ENCODE data around the gene RASL12.

Gene RASL12

DNA sequence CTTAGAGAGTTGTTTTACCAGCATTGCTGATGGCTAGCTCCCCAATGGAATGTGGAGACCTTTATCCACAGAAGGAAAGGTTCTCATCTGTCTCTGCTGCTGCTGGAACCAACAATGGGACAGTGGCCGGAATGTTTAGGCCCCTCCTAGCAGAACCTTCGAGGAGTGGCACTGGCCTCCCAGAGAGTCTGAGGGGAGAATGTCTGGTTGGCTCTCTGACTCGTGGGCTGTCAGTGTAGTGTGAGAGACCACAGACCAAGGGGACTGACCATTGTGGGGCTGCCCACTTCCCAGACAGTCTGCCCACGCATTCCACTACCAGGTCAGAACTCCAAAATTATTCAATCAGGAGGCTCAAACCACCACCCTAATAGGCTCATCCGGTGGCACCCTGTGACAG, 5.1 kb downstream of the RASL12 start:
- Histone ChIP-seq H4K20me1 (ENCODE audit: insufficient read depth, low read length, poor library complexity, severe bottlenecking) (no peaks in the 10 kb centered on the region), H3K27me3 (ENCODE audit: insufficient read depth, low read length, poor library complexity, severe bottlenecking) (no peaks in the 10 kb centered on the region), H3K4me3 (ENCODE audit: low read length, poor library complexity, severe bottlenecking) (no peak overlapping the region), H3K4me1 (ENCODE audit: insufficient read depth, low read length, poor library complexity, severe bottlenecking) (no peaks in the 10 kb centered on the region), H3K9me3 (ENCODE audit: insufficient read depth, low read depth, low read length) (no peaks in the 10 kb centered on the region), H3K36me3 (ENCODE audit: insufficient read depth, low read length) (no peaks in the 10 kb centered on the region), H3K4me2 (ENCODE audit: low read depth, low read length, poor library complexity, severe bottlenecking) (no peak overlapping the region), H3K9me2 (replicated peaks; ENCODE audit: low read depth, low read length) (no peaks in the 10 kb centered on the region), H3K9ac (ENCODE audit: low read depth, low read length, poor library complexity, severe bottlenecking) (no peak overlapping the region), H3K79me2 (ENCODE audit: insufficient read depth, low read length) (no peaks in the 10 kb centered on the region), H3F3A (ENCODE audit: low read depth) (no peaks in the 10 kb centered on the region), H2AFZ (ENCODE audit: low read length) (no peak overlapping the region)
- TF ChIP-seq EZH2phosphoT487 (IDR thresholded peaks at IDR 0.05; ENCODE audit: borderline replicate concordance), result no peak
- TF ChIP-seq, protein P1, sequence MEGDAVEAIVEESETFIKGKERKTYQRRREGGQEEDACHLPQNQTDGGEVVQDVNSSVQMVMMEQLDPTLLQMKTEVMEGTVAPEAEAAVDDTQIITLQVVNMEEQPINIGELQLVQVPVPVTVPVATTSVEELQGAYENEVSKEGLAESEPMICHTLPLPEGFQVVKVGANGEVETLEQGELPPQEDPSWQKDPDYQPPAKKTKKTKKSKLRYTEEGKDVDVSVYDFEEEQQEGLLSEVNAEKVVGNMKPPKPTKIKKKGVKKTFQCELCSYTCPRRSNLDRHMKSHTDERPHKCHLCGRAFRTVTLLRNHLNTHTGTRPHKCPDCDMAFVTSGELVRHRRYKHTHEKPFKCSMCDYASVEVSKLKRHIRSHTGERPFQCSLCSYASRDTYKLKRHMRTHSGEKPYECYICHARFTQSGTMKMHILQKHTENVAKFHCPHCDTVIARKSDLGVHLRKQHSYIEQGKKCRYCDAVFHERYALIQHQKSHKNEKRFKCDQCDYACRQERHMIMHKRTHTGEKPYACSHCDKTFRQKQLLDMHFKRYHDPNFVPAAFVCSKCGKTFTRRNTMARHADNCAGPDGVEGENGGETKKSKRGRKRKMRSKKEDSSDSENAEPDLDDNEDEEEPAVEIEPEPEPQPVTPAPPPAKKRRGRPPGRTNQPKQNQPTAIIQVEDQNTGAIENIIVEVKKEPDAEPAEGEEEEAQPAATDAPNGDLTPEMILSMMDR (conservative IDR thresholded peaks at IDR 0.05; ENCODE audit: low read length), result no peak

DNA sequence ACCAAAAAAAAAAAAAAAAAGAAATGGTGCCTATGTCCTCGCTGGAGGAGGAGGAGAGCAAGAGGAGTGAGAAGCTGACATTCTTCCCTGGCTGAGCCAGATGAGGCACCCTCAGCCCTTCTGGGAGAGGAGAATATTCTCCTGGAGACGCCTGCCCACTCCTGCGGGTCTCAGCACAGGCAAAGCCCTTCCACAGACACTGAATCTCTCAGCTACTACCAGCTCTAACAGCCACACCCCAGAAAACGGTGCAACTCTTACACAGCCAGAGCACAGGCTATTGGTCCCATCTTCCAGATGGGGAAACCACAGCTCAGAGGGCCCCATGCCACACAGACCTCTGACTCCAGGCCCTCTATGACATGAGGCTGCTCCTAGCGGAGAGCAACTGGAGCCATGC, 5.7 kb downstream of the RASL12 start:
- peaks cover 5% of the 10 kb centered on the region for H3K4me1 ChIP-seq (ENCODE audit: insufficient read depth, low read length, poor library complexity, severe bottlenecking)
- H3K4me2 ChIP-seq (ENCODE audit: low read depth, low read length, poor library complexity, severe bottlenecking), result no peak overlapping the region
- H3K27me3 ChIP-seq (ENCODE audit: insufficient read depth, low read length, poor library complexity, severe bottlenecking), result no peaks in the 10 kb centered on the region
- H3K9ac ChIP-seq (ENCODE audit: low read depth, low read length, poor library complexity, severe bottlenecking), result no peak overlapping the region
- no peak overlapping the region for H3K4me3 ChIP-seq (ENCODE audit: low read length, poor library complexity, severe bottlenecking)
- H2AFZ ChIP-seq (ENCODE audit: low read length), result no peak overlapping the region
- no peaks in the 10 kb centered on the region for H3K9me3 ChIP-seq (ENCODE audit: insufficient read depth, low read depth, low read length)
- no peaks in the 10 kb centered on the region for H3K36me3 ChIP-seq (ENCODE audit: insufficient read depth, low read length)
- TF ChIP-seq EZH2phosphoT487 (IDR thresholded peaks at IDR 0.05; ENCODE audit: borderline replicate concordance), result no peak
- TF ChIP-seq, protein P1 (conservative IDR thresholded peaks at IDR 0.05; ENCODE audit: low read length), result no peak
- no peaks in the 10 kb centered on the region for H3F3A ChIP-seq (ENCODE audit: low read depth)
- H4K20me1 ChIP-seq (ENCODE audit: insufficient read depth, low read length, poor library complexity, severe bottlenecking), result no peaks in the 10 kb centered on the region
- no peaks in the 10 kb centered on the region for H3K79me2 ChIP-seq (ENCODE audit: insufficient read depth, low read length)
- no peaks in the 10 kb centered on the region for H3K9me2 ChIP-seq (replicated peaks; ENCODE audit: low read depth, low read length)

DNA sequence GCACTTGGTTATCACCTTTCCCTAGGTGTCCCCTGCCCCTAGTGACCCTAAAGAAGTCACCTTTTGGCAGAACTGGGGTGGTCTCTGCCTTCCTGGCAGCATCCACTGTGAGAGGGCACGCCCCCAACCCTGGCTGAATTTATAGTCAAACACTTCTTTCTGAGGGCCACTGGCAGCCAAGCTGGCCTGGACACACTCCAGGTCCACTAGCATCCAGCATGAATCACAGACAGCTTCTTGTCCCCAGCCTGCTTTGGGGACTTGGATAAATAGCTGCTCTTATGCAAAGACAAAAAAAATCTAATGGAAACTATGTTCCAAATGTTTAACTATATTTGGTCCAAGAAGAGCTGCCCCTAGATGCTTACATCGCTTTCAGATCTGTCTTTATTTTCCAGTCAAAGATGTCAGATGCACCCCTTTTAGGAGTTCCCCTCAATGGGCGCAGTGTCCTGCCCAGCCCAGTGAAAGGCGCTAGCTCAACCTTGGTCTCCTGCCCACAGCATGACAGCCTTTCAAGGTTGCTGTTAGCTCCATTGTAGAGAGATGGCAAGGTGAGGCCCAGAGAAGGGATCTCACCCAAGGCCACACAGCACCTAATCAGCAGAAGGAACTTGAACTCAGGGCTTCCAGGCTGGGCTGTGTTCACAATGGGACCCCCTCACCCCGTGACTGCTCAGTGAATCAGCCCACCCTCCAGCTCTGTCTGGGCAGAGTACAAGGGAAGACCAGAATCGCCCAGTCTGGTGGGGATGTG, 7.0 kb downstream of the RASL12 start:
- Histone ChIP-seq H4K20me1 (ENCODE audit: insufficient read depth, low read length, poor library complexity, severe bottlenecking) (no peaks in the 10 kb centered on the region), H3K4me1 (ENCODE audit: insufficient read depth, low read length, poor library complexity, severe bottlenecking) (peaks cover 17% of the 10 kb centered on the region), H3K9ac (ENCODE audit: low read depth, low read length, poor library complexity, severe bottlenecking) (no peak overlapping the region), H3F3A (ENCODE audit: low read depth) (peaks cover 2% of the 10 kb centered on the region; the same call in 1 of the 2 replicates), H3K79me2 (ENCODE audit: insufficient read depth, low read length) (no peaks in the 10 kb centered on the region), H3K36me3 (ENCODE audit: insufficient read depth, low read length) (no peaks in the 10 kb centered on the region), H3K4me2 (ENCODE audit: low read depth, low read length, poor library complexity, severe bottlenecking) (no peak overlapping the region), H3K9me2 (replicated peaks; ENCODE audit: low read depth, low read length) (no peaks in the 10 kb centered on the region), H3K9me3 (ENCODE audit: insufficient read depth, low read depth, low read length) (no peaks in the 10 kb centered on the region), H3K4me3 (ENCODE audit: low read length, poor library complexity, severe bottlenecking) (no peak overlapping the region), H2AFZ (ENCODE audit: low read length) (no peak overlapping the region), H3K27me3 (ENCODE audit: insufficient read depth, low read length, poor library complexity, severe bottlenecking) (no peaks in the 10 kb centered on the region)
- TF ChIP-seq, protein P1 (conservative IDR thresholded peaks at IDR 0.05; ENCODE audit: low read length), result no peak
- no peak for TF ChIP-seq EZH2phosphoT487 (IDR thresholded peaks at IDR 0.05; ENCODE audit: borderline replicate concordance)

All from Loucy (cell line).